Coronary artery (tissue), 2 donors: ENCODE data around the gene SOX6.

Source experiments
- DNase-seq: peaks from one replicate; pipeline ENCODE4 v3.0.0-alpha.2; 2017; ENCODE audit warnings: low spot score
- H3K27ac ChIP-seq, 2 donors: fragments of 200-600 bp; sonication (generic); one replicate each; pipeline ENCODE4 v1.5.1; 2016 to 2019
- H3K4me3 ChIP-seq: fragments of 200-600 bp; sonication (generic); 2 replicates; pipeline ENCODE4 v1.5.1; 2016; ENCODE audit warnings: mild to moderate bottlenecking, moderate library complexity
- TF ChIP-seq, protein P1 (sequence below): fragments of 200-600 bp; sonication (generic); IDR thresholded peaks from one replicate; pipeline ENCODE4 v1.5.1; 2019; ENCODE audit warnings: antibody characterized with exemption

Gene SOX6

DNA sequence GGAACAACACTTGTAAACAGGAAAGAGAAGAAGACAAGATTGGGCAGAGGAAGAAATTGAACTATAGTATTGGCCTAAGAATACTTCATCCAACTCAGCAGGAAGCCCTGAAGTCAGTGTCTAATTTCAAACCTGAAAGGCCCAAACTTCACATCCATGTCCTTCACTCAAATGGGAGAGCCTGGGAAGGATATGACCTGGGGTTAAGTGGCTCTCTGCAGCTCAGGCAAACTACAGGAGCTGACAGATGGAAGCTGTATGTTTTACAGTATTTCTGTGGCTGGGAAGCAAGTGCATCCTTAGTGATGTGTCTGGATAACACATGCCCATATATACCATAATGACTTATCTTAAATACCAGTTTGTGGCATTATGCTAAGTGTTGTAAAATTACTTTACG is 196.2 kb downstream of the SOX6 start:
- Histone ChIP-seq H3K27ac (no peak overlapping the region), H3K4me3 (no peak overlapping the region)
- DNase-seq = no peak
- TF ChIP-seq, protein P1, sequence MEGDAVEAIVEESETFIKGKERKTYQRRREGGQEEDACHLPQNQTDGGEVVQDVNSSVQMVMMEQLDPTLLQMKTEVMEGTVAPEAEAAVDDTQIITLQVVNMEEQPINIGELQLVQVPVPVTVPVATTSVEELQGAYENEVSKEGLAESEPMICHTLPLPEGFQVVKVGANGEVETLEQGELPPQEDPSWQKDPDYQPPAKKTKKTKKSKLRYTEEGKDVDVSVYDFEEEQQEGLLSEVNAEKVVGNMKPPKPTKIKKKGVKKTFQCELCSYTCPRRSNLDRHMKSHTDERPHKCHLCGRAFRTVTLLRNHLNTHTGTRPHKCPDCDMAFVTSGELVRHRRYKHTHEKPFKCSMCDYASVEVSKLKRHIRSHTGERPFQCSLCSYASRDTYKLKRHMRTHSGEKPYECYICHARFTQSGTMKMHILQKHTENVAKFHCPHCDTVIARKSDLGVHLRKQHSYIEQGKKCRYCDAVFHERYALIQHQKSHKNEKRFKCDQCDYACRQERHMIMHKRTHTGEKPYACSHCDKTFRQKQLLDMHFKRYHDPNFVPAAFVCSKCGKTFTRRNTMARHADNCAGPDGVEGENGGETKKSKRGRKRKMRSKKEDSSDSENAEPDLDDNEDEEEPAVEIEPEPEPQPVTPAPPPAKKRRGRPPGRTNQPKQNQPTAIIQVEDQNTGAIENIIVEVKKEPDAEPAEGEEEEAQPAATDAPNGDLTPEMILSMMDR = no peak

GRCh38 chr11:16158426-16158994 is 197.8 kb downstream of the SOX6 start:
- no peak for DNase-seq
- TF ChIP-seq, protein P1 = no peak
- H3K4me3 ChIP-seq = no peak overlapping the region
- no peak overlapping the region for H3K27ac ChIP-seq

DNA sequence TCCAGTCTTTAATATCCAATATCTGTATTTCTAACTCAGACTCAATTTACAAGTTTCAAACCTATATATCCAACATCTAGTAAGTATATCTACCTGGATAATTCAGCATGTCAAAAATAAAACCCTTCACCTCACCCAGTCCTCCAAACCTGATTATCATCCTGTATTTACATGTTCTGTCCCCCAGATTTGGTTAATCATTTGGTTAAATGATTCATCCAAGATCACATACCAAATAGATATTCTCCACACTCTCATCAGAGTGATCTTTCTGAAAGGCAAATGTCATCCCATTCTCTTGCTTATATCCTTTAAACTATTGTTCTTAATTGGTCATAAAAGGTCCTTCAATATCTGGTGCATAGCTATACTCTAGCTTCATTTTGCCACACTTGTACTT is 199.0 kb downstream of the SOX6 start:
- Histone ChIP-seq H3K4me3 (no peak overlapping the region), H3K27ac (no peak overlapping the region)
- TF ChIP-seq, protein P1 = no peak
- no peak for DNase-seq

DNA sequence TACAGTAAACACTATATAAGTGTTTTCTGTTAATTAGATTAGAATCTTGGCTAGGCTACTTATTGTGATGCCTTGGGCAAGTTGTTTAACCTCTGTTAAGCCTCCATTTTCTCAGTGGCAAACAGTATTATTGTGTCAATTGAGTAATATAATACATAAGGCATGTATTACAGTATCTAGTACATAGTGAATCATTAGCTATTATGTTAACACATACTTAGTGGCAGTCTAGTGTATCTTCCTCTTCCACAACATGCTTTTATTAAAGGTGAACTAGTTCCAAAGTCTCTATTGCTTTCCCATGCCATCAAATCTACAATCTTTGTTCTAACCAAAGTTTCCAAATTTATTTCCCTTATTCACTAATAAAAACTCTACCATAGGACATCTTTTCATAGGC is 200.9 kb downstream of the SOX6 start:
- DNase-seq = no peak
- H3K27ac ChIP-seq = no peak overlapping the region
- H3K4me3 ChIP-seq = no peak overlapping the region

GRCh38 chr11:16154715-16155396 is 201.5 kb downstream of the SOX6 start:
- no peak overlapping the region for H3K27ac ChIP-seq
- no peak for DNase-seq
- TF ChIP-seq, protein P1 = no peak
- no peak overlapping the region for H3K4me3 ChIP-seq

More for the DNA sequence above, 200.9 kb downstream of the SOX6 start:
- TF ChIP-seq, protein P1 = no peak

GRCh38 chr11:16153951-16154350 is 202.4 kb downstream of the SOX6 start:
- no peak overlapping the region for H3K4me3 ChIP-seq
- TF ChIP-seq, protein P1 = no peak
- H3K27ac ChIP-seq = no peak overlapping the region
- no peak for DNase-seq

- Histone ChIP-seq H3K4me3 (no peak overlapping the region), H3K27ac (no peak overlapping the region)
- no peak for DNase-seq
- TF ChIP-seq, protein P1 = no peak
Observed at GRCh38 chr11:16151138-16151537, 205.2 kb downstream of the SOX6 start.
